Measurements from ENCODE around the gene UBE2N.

DNA sequence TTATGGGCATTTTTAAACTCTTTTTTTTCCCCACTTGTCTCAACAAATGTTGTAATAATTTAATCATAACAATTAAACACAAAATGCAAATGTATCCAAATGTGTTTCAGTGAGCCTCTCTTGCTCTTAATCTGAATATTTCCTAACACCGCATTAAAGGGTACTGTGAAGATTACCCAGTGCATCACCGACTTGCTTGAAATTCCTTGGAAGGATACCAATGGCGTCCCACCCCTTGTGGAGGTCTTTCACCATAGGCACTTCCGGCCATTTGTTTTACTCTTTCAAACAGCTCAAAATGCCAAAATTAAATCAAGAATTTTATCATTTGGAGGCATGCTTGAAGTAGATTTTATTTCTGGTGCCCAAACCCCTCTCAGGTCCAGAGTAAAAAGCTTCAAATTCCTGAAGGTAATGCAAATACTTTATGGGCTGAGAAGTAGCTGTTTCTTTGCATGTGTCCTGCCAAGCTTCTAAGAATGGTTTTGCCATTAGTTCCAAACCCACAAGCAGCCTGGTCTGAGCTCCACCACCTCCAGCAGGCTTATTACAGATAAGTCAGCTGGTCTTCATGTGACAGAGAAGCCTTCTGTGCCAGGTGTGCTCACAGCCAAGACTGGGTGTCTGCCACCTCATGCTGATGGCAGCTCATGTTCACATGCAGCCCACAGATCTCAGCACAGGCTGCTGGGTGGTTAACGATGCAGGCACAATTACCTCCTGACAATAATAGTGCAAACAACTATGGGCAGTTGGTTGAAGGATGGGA is 80.4 kb downstream of the UBE2N start:
- TF ChIP-seq, protein P1, sequence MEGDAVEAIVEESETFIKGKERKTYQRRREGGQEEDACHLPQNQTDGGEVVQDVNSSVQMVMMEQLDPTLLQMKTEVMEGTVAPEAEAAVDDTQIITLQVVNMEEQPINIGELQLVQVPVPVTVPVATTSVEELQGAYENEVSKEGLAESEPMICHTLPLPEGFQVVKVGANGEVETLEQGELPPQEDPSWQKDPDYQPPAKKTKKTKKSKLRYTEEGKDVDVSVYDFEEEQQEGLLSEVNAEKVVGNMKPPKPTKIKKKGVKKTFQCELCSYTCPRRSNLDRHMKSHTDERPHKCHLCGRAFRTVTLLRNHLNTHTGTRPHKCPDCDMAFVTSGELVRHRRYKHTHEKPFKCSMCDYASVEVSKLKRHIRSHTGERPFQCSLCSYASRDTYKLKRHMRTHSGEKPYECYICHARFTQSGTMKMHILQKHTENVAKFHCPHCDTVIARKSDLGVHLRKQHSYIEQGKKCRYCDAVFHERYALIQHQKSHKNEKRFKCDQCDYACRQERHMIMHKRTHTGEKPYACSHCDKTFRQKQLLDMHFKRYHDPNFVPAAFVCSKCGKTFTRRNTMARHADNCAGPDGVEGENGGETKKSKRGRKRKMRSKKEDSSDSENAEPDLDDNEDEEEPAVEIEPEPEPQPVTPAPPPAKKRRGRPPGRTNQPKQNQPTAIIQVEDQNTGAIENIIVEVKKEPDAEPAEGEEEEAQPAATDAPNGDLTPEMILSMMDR (IDR thresholded peaks at IDR 0.05) = no peak
- TF ChIP-seq EZH2 (IDR thresholded peaks at IDR 0.05) = no peak
- TF ChIP-seq EZH2phosphoT487 (IDR thresholded peaks at IDR 0.05) = no peak
